Smooth muscle cell (in vitro differentiated cells): Measurements from ENCODE around the gene ABCB1. TPM values are rescaled to one million over a fixed set of nuclear protein-coding genes. Genes with fewer than 3 reads are reported as not detected.
A peak's percentile ranks its signal among the peaks of the same experiment; 100 is the strongest.

Source experiments
- DNase-seq: peaks from one replicate; lab custom pipeline; 2025; ENCODE audit not compliant: unreplicated experiment; lab: John Stamatoyannopoulos, UW
- H2AFZ ChIP-seq: fragments of 200-600 bp; sonication (generic); 2 replicates; pipeline ENCODE4 v1.6.0; 2016; ENCODE audit warnings: antibody characterized with exemption, low read depth, mild to moderate bottlenecking
- H3F3A ChIP-seq: fragments of 200-600 bp; sonication (generic); 2 replicates; pipeline ENCODE4 v1.6.0; 2017; ENCODE audit warnings: antibody characterized with exemption, low read depth
- H3K27ac ChIP-seq: fragments of 200-600 bp; sonication (generic); 2 replicates; pipeline ENCODE4 v1.5.1; 2016; ENCODE audit warnings: low read depth, mild to moderate bottlenecking
- H3K27me3 ChIP-seq: fragments of 200-600 bp; sonication (generic); 2 replicates; pipeline ENCODE4 v1.6.1; 2016; ENCODE audit warnings: low read depth, mild to moderate bottlenecking
- H3K36me3 ChIP-seq: fragments of 200-600 bp; sonication (generic); 2 replicates; pipeline ENCODE4 v1.5.1; 2016; ENCODE audit warnings: low read depth
- H3K4me1 ChIP-seq: fragments of 200-600 bp; sonication (generic); 2 replicates; pipeline ENCODE4 v1.5.1; 2016; ENCODE audit warnings: low read depth
- H3K4me2 ChIP-seq: fragments of 200-600 bp; sonication (generic); 2 replicates; pipeline ENCODE4 v1.6.0; 2016; ENCODE audit warnings: mild to moderate bottlenecking
- H3K4me3 ChIP-seq: fragments of 200-600 bp; sonication (generic); 2 replicates; pipeline ENCODE4 v1.5.1; 2016; ENCODE audit warnings: mild to moderate bottlenecking
- H3K79me2 ChIP-seq: fragments of 200-600 bp; sonication (generic); 2 replicates; pipeline ENCODE4 v1.6.0; 2016; ENCODE audit warnings: low read depth, mild to moderate bottlenecking
- H3K9ac ChIP-seq: fragments of 200-600 bp; sonication (generic); 2 replicates; pipeline ENCODE4 v1.6.0; 2016; ENCODE audit warnings: low read depth
- H3K9me3 ChIP-seq: fragments of 200-600 bp; sonication (generic); replicated peaks from 2 replicates; pipeline ENCODE4 v1.5.1; 2016; ENCODE audit warnings: low read depth
- H4K20me1 ChIP-seq: fragments of 200-600 bp; sonication (generic); 2 replicates; pipeline ENCODE4 v1.6.0; 2016; ENCODE audit warnings: low read depth
- WGBS: methylation state at CpG from one replicate; pipeline ENCODE4 v1.1.7; 2016; ENCODE audit warnings: low lambda C conversion rate; 5-methylcytosine and 5-hydroxymethylcytosine counted together
- polyA plus RNA-seq: library from polyadenylated mRNA; unstranded; fragments of >200 nt; fragmentation: Nextera tagmentation; extraction: Ambion mirVana; gene quantifications from 2 replicates; pipeline ENCODE4 v1.2.1, GENCODE V29; 2016
- total RNA-seq: library from RNA; depleted of rRNA; stranded (reverse); fragments of >200 nt; gene quantifications from 2 replicates; pipeline ENCODE4 v1.2.3, GENCODE V29; 2014
- TF ChIP-seq, protein P1 (sequence below): fragments of 200-600 bp; sonication (generic); IDR thresholded peaks from 2 replicates; pipeline ENCODE4 v1.5.1; 2017; ENCODE audit warnings: borderline replicate concordance, mild to moderate bottlenecking, antibody characterized with exemption; ENCODE audit not compliant: insufficient read depth, poor library complexity, severe bottlenecking

ABCB1 gene
- total and polyA plus RNA-seq, 2 experiments from 2014 or later = 1.4 to 10.0 TPM

DNA sequence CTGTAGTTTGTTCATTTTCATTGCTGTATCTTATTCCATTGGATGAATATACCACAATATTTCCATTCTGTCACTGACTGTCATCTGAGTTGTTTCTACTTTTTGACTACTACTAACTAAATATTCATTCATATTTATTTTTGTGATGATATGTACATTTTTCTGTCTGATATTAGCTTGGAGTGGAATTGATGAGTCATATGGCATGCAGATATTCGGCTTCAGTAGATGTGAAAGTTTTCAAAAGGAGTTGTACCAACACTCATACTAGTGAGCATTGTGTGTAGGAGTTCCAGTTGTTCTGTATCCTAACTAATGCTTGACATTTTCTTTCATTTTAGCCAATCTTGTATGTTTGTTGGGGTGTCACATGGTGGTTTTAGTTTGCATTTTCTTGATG, 35.2 kb upstream of the ABCB1 start:
- no peaks in the 10 kb centered on the region for H3K36me3 ChIP-seq
- no peak overlapping the region for H3K9ac ChIP-seq
- H3K9me3 ChIP-seq = no peaks in the 10 kb centered on the region
- H3K4me1 ChIP-seq = no peaks in the 10 kb centered on the region
- no peak overlapping the region for H3K27ac ChIP-seq
- no peak for DNase-seq
- H3F3A ChIP-seq = no peaks in the 10 kb centered on the region
- TF ChIP-seq, protein P1, sequence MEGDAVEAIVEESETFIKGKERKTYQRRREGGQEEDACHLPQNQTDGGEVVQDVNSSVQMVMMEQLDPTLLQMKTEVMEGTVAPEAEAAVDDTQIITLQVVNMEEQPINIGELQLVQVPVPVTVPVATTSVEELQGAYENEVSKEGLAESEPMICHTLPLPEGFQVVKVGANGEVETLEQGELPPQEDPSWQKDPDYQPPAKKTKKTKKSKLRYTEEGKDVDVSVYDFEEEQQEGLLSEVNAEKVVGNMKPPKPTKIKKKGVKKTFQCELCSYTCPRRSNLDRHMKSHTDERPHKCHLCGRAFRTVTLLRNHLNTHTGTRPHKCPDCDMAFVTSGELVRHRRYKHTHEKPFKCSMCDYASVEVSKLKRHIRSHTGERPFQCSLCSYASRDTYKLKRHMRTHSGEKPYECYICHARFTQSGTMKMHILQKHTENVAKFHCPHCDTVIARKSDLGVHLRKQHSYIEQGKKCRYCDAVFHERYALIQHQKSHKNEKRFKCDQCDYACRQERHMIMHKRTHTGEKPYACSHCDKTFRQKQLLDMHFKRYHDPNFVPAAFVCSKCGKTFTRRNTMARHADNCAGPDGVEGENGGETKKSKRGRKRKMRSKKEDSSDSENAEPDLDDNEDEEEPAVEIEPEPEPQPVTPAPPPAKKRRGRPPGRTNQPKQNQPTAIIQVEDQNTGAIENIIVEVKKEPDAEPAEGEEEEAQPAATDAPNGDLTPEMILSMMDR = no peak
- H3K79me2 ChIP-seq = no peaks in the 10 kb centered on the region
- H3K4me2 ChIP-seq = no peak overlapping the region
- no peaks in the 10 kb centered on the region for H4K20me1 ChIP-seq
- H3K4me3 ChIP-seq = no peak overlapping the region
- H3K27me3 ChIP-seq = peaks cover 4% of the 10 kb centered on the region
- H2AFZ ChIP-seq = no peak overlapping the region
- 89% methylated on average over 1 of the region's 1 CpG for WGBS

DNA sequence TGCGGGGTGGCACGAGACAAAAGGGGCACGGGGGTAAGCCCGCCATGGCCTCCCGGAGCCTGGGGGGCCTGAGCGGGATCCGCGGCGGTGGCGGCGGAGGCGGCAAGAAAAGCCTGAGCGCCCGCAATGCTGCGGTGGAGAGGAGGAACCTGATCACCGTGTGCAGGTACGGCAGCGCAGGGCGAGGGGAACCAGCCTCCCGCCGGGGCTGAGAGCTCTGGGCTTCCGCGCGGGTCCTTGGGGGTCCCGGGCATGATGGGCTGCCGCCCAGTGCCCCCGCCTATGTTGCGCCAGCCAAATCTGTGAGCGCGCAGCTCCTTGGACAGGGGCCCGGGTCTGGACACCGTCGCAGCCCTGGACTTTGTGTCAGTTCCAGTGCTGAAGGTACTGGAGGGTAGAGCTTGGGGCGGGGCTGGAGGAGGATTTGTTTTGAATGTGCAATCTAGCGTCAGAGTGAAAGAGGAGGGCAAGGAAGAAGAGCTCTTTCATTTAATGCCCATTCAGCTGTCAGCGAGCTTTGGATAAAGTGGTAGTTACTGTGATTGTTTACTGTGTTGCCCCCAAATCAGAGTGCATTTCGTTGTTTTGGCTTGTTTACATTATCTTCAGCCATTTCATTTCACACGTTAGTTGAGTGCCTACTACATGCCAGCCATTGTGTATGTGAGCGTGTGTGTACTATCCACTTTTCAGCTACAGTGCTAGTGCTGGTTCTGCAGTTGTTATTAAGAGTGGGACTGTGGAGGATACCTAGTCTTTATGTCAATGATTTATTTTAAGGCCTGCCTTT, 28.3 kb upstream of the ABCB1 start:
- Histone ChIP-seq H3K27me3 (peaks cover 33% of the 10 kb centered on the region), H3F3A (no peaks in the 10 kb centered on the region), H3K9me3 (no peaks in the 10 kb centered on the region), H3K4me3 (peak overlapping the region; percentile 65), H3K27ac (no peak overlapping the region), H3K36me3 (no peaks in the 10 kb centered on the region), H3K79me2 (no peaks in the 10 kb centered on the region), H3K9ac (no peak overlapping the region), H3K4me2 (peak overlapping the region; percentile 93), H4K20me1 (no peaks in the 10 kb centered on the region), H2AFZ (peak overlapping the region; percentile 88), H3K4me1 (no peaks in the 10 kb centered on the region)
- no peak for DNase-seq
- TF ChIP-seq, protein P1 = no peak
- WGBS = 10% methylated on average over 34 of the region's 39 CpGs

DNA sequence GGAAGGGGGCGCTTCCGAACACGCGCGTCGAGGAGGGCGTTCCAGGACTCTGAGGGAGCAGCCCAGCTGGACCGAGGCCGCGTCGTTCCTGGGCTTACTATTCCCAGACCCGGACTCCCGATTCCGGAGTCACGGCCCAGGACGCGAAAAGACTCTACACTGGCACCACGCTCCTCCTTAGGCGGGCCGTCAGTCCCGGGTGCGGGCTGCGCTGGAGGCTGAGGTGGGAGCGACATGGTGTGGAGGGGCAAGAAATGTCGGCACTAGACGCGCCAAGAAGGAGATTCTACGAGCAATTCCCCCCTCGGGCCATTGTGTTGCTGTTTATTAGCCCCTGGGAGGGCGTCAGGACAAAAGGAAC, 26.9 kb upstream of the ABCB1 start:
- Histone ChIP-seq H3K9ac (no peak overlapping the region), H3F3A (no peaks in the 10 kb centered on the region), H3K4me3 (peak overlapping the region; percentile 65), H3K36me3 (no peaks in the 10 kb centered on the region), H4K20me1 (no peaks in the 10 kb centered on the region), H3K27ac (no peak overlapping the region), H3K79me2 (no peaks in the 10 kb centered on the region), H3K4me2 (peak overlapping the region; percentile 93), H3K4me1 (no peaks in the 10 kb centered on the region), H3K9me3 (no peaks in the 10 kb centered on the region), H3K27me3 (peaks cover 33% of the 10 kb centered on the region), H2AFZ (peak overlapping the region; percentile 88)
- no peak for DNase-seq
- 2% methylated on average over 30 of the region's 30 CpGs for WGBS
- TF ChIP-seq, protein P1 = no peak

DNA sequence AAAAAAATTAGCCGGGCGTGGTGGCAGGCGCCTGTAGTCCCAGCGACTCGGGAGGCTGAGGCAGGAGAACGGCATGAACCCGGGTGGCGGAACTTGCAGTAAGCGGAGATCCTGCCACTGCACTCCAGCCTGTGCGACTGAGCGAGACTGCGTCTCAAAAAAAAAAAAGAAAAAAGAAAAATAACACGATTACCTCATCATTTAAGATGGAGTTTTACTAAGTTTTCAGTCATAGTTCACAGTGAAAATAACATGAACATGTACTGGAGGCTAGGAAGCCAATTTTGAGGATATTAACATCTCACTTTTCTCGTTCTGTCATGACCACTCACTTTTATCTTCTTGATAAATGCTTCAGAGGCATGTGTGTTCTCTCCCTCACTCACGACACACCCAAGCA, 24.4 kb upstream of the ABCB1 start:
- H3K4me3 ChIP-seq = no peak overlapping the region
- H2AFZ ChIP-seq = no peak overlapping the region
- peaks cover 27% of the 10 kb centered on the region for H3K27me3 ChIP-seq
- TF ChIP-seq, protein P1 = no peak
- H3K79me2 ChIP-seq = no peaks in the 10 kb centered on the region
- H3K4me1 ChIP-seq = no peaks in the 10 kb centered on the region
- no peaks in the 10 kb centered on the region for H3K36me3 ChIP-seq
- 93% methylated on average over 9 of the region's 15 CpGs for WGBS
- H3K9me3 ChIP-seq = no peaks in the 10 kb centered on the region
- DNase-seq = no peak
- H3K9ac ChIP-seq = no peak overlapping the region
- H3K27ac ChIP-seq = no peak overlapping the region
- no peaks in the 10 kb centered on the region for H4K20me1 ChIP-seq
- no peak overlapping the region for H3K4me2 ChIP-seq
- H3F3A ChIP-seq = no peaks in the 10 kb centered on the region
